ENCODE measurements around the gene CAMK2A.

Gene CAMK2A

GRCh38 chr5:150219861-150220260, 69.7 kb downstream of the CAMK2A start:
- TF ChIP-seq CTCF (IDR thresholded peaks at IDR 0.05; ENCODE audit: borderline replicate concordance, insufficient read depth, low read depth, low read length) = no peak
- no peak overlapping the region for H3K4me3 ChIP-seq (ENCODE audit: low read depth, low read length)

- no peak for TF ChIP-seq CTCF (IDR thresholded peaks at IDR 0.05; ENCODE audit: borderline replicate concordance, insufficient read depth, low read depth, low read length)
- no peak overlapping the region for H3K4me3 ChIP-seq (ENCODE audit: low read depth, low read length)
These were observed 70.4 kb downstream of the CAMK2A start for GRCh38 chr5:150219142-150219541.

- no peak overlapping the region for H3K4me3 ChIP-seq (ENCODE audit: low read depth, low read length)
- TF ChIP-seq CTCF (IDR thresholded peaks at IDR 0.05; ENCODE audit: borderline replicate concordance, insufficient read depth, low read depth, low read length) = no peak
These were observed 70.9 kb downstream of the CAMK2A start for GRCh38 chr5:150218693-150219035.

GRCh38 chr5:150217873-150218692, 71.5 kb downstream of the CAMK2A start:
- peak; percentile 83 for TF ChIP-seq CTCF (IDR thresholded peaks at IDR 0.05; ENCODE audit: borderline replicate concordance, insufficient read depth, low read depth, low read length)
- no peak overlapping the region for H3K4me3 ChIP-seq (ENCODE audit: low read depth, low read length)

- H3K4me3 ChIP-seq (ENCODE audit: low read depth, low read length) = no peak overlapping the region
- TF ChIP-seq CTCF (IDR thresholded peaks at IDR 0.05; ENCODE audit: borderline replicate concordance, insufficient read depth, low read depth, low read length) = no peak
These were observed 72.5 kb downstream of the CAMK2A start for GRCh38 chr5:150217038-150217437.

GRCh38 chr5:150215979-150216944, 73.3 kb downstream of the CAMK2A start:
- H3K4me3 ChIP-seq (ENCODE audit: low read depth, low read length) = no peak overlapping the region
- TF ChIP-seq CTCF (IDR thresholded peaks at IDR 0.05; ENCODE audit: borderline replicate concordance, insufficient read depth, low read depth, low read length) = no peak

Measured in GM12875 (cell line).